GM12864 (cell line): Measurements from ENCODE around the gene ARAP2.

Source experiments
- DNase-seq: peaks from one replicate; pipeline ENCODE4 v3.0.0-alpha.2; 2011; ENCODE audit warnings: low read depth
- H3K4me3 ChIP-seq: 2 replicates; pipeline ENCODE4 v1.5.1; 2011; ENCODE audit warnings: mild to moderate bottlenecking, low read depth, low read length, control low read depth
- CTCF ChIP-seq: IDR thresholded peaks from 2 replicates; pipeline ENCODE4 v1.5.1; 2011; ENCODE audit warnings: low read depth, mild to moderate bottlenecking, moderate library complexity, low read length, control low read depth, inconsistent platforms; ENCODE audit errors: missing control alignments

Gene ARAP2

GRCh38 chr4:36133658-36134057 is 110.7 kb downstream of the ARAP2 start:
- TF ChIP-seq CTCF = no peak
- H3K4me3 ChIP-seq = no peak overlapping the region
- DNase-seq = no peak

- H3K4me3 ChIP-seq = no peak overlapping the region
- no peak for DNase-seq
- no peak for TF ChIP-seq CTCF
These were observed 111.2 kb downstream of the ARAP2 start for GRCh38 chr4:36133086-36133485.

- TF ChIP-seq CTCF = no peak
- no peak overlapping the region for H3K4me3 ChIP-seq
- DNase-seq = no peak
These were observed 113.7 kb downstream of the ARAP2 start for GRCh38 chr4:36130641-36131040.

- DNase-seq = no peak
- no peak overlapping the region for H3K4me3 ChIP-seq
- no peak for TF ChIP-seq CTCF
These were observed 115.6 kb downstream of the ARAP2 start for GRCh38 chr4:36128689-36129088.

- no peak for TF ChIP-seq CTCF
- no peak overlapping the region for H3K4me3 ChIP-seq
- DNase-seq = no peak
These were observed 120.4 kb downstream of the ARAP2 start for GRCh38 chr4:36123906-36124305.

- no peak for TF ChIP-seq CTCF
- no peak for DNase-seq
- no peak overlapping the region for H3K4me3 ChIP-seq
These were observed 129.0 kb downstream of the ARAP2 start for GRCh38 chr4:36115312-36115711.

- no peak for DNase-seq
- H3K4me3 ChIP-seq = no peak overlapping the region
- TF ChIP-seq CTCF = no peak
These were observed 133.1 kb downstream of the ARAP2 start for GRCh38 chr4:36111172-36111571.
